ENCODE results near the gene RPL36AL. TPM values are rescaled to one million over a fixed set of nuclear protein-coding genes. Genes with fewer than 3 reads are reported as not detected.
"Not testable (repeated sequence)": the region's sequence is repeated elsewhere in the genome, so short reads cannot be mapped to it uniquely, and the experiment has no call there.

Gene RPL36AL
- total RNA-seq, 2 experiments from 2014 or later, result 272 to 309 TPM

GRCh38 chr14:49619273-49619672, 1.2 kb downstream of the RPL36AL start:
- intact Hi-C loops (cut with DNase I, micrococcal nuclease), result not testable (repeated sequence)

GRCh38 chr14:49617852-49618519, 2.4 kb downstream of the RPL36AL start:
- H3K27ac Mint-ChIP-seq, result peak overlapping the region; percentile 73
- H3K36me3 Mint-ChIP-seq (ENCODE audit: low read depth), result peaks cover 52% of the 10 kb centered on the region
- DNase-seq (no peak), ATAC-seq (no peak)
- intact Hi-C loops (cut with DNase I, micrococcal nuclease), result no loop called here
- H3K9me3 Mint-ChIP-seq (ENCODE audit: low read depth), result no peaks in the 10 kb centered on the region
- POLR2A ChIA-PET, result interaction anchor here (0.6 kb wide), 1 partner anchor 30 kb away, joined by 4 read pairs; no protein-coding TSS in a partner anchor
- CTCF ChIA-PET, result no interaction called here
- H3K27me3 Mint-ChIP-seq, result no peaks in the 10 kb centered on the region
- peaks cover 32% of the 10 kb centered on the region for H3K4me1 Mint-ChIP-seq
- peak overlapping the region; percentile 93 for H3K4me3 Mint-ChIP-seq

More at GRCh38 chr14:49619273-49619672, 1.2 kb downstream of the RPL36AL start:
- H3K9me3 Mint-ChIP-seq (ENCODE audit: low read depth); ATAC-seq; H3K27me3 Mint-ChIP-seq; DNase-seq: not testable (repeated sequence)
- Mint-ChIP-seq H3K4me3 (peak overlapping the region; percentile 93), H3K36me3 (ENCODE audit: low read depth) (peaks cover 54% of the 10 kb centered on the region), H3K4me1 (peaks cover 44% of the 10 kb centered on the region), H3K27ac (peak overlapping the region; percentile 97)
- ChIA-PET POLR2A (interaction anchor here (1.3 to 3.4 kb wide), 4 partner anchors 14 to 69 kb away, joined by 10 to 68 read pairs (median 20); partner anchors contain the start of genes DNAAF2, LRR1, POLE2 and RPS29), CTCF (interaction anchor here (1.6 to 6.2 kb wide), 4 partner anchors 12 to 149 kb away, joined by 5 to 78 read pairs (median 16); partner anchors contain the start of genes DNAAF2, KLHDC2 and RPS29)

GRCh38 chr14:49615776-49616175, 4.7 kb downstream of the RPL36AL start:
- Mint-ChIP-seq H3K36me3 (ENCODE audit: low read depth) (peaks cover 37% of the 10 kb centered on the region), H3K27me3 (no peaks in the 10 kb centered on the region), H3K4me1 (peaks cover 28% of the 10 kb centered on the region), H3K27ac (no peak overlapping the region), H3K4me3 (no peak overlapping the region), H3K9me3 (ENCODE audit: low read depth) (no peaks in the 10 kb centered on the region)
- DNase-seq (no peak), ATAC-seq (no peak)
- intact Hi-C loops (cut with DNase I, micrococcal nuclease), result no loop called here
- ChIA-PET POLR2A (no interaction called here), CTCF (interaction anchor here (1.1 kb wide), 1 partner anchor 17 kb away, joined by 3 read pairs; the partner anchor contains the start of gene LRR1)

DNA sequence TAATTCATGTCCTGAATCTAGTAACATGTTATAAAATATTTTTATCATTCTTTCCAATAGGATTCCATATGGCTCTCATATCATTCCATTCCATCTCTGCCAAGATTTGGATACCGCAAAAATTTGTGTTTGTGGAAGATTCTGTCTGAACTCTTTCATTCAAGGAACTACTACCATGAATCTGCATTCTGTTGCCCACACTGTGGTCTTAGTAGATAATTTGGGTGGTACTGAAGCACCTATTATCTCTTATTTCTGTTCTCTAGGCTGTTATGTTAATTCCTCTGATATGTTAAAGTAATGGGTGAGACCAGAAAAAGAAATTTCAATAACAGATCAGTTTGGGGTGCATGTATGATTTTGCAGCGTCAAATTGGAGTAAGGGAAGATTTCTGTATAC, 6.2 kb downstream of the RPL36AL start:
- H3K27me3 Mint-ChIP-seq, result no peaks in the 10 kb centered on the region
- POLR2A ChIA-PET, result no interaction called here
- CTCF ChIA-PET, result no interaction called here
- H3K9me3 Mint-ChIP-seq (ENCODE audit: low read depth), result no peaks in the 10 kb centered on the region
- H3K27ac Mint-ChIP-seq, result no peak overlapping the region
- H3K4me3 Mint-ChIP-seq, result no peak overlapping the region
- no peak for DNase-seq
- no peak for ATAC-seq
- peaks cover 25% of the 10 kb centered on the region for H3K4me1 Mint-ChIP-seq
- intact Hi-C loops (cut with DNase I, micrococcal nuclease), result no loop called here
- peaks cover 32% of the 10 kb centered on the region for H3K36me3 Mint-ChIP-seq (ENCODE audit: low read depth)

DNA sequence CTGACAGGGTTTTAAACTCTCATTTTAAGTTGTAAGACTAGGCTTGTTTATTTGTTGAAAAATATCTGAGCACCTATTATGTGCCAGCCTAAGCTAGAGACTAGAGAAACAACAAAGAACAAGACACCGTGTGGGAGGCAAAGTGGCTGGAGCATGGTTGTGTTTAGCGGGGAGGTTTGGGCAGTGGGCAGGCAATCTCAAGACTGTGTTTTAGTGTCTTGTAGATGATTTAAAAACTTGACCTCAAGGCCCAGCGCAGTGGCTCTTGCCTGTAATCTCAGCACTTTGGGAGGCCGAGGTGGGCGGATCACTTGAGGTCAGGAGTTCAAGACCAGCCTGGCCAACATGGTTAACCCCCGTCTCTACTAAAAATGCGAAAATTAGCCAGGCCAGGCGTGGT, 7.8 kb downstream of the RPL36AL start:
- CTCF ChIA-PET, result interaction anchor here (1.1 kb wide), 1 partner anchor 26 kb away, joined by 3 read pairs; no protein-coding TSS in a partner anchor
- no peak for ATAC-seq
- intact Hi-C loops (cut with DNase I, micrococcal nuclease), result no loop called here
- peaks cover 12% of the 10 kb centered on the region for H3K4me1 Mint-ChIP-seq
- POLR2A ChIA-PET, result no interaction called here
- no peak overlapping the region for H3K4me3 Mint-ChIP-seq
- peaks cover 26% of the 10 kb centered on the region for H3K36me3 Mint-ChIP-seq (ENCODE audit: low read depth)
- no peak overlapping the region for H3K27ac Mint-ChIP-seq
- no peaks in the 10 kb centered on the region for H3K27me3 Mint-ChIP-seq
- DNase-seq, result no peak
- no peaks in the 10 kb centered on the region for H3K9me3 Mint-ChIP-seq (ENCODE audit: low read depth)

GRCh38 chr14:49612251-49612650, 8.2 kb downstream of the RPL36AL start:
- Mint-ChIP-seq H3K27me3 (no peaks in the 10 kb centered on the region), H3K36me3 (ENCODE audit: low read depth) (peaks cover 27% of the 10 kb centered on the region), H3K4me1 (peaks cover 9% of the 10 kb centered on the region), H3K4me3 (no peak overlapping the region), H3K27ac (no peak overlapping the region), H3K9me3 (ENCODE audit: low read depth) (no peaks in the 10 kb centered on the region)
- POLR2A ChIA-PET, result no interaction called here
- DNase-seq (no peak), ATAC-seq (no peak)
- CTCF ChIA-PET, result interaction anchor here (1.1 kb wide), 1 partner anchor 25 kb away, joined by 3 read pairs; no protein-coding TSS in a partner anchor
- intact Hi-C loops (cut with DNase I, micrococcal nuclease), result no loop called here

DNA sequence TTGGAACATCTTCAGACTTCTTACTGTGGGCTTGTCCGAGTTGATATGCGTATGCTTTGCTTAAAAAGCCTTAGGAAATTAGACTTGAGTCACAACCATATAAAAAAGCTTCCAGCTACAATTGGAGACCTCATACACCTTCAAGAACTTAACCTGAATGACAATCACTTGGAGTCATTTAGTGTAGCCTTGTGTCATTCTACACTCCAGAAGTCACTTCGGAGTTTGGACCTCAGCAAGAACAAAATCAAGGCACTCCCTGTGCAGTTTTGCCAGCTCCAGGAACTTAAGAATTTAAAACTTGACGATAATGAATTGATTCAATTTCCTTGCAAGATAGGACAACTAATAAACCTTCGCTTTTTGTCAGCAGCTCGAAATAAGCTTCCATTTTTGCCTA, 12.8 kb downstream of the RPL36AL start:
- Mint-ChIP-seq H3K4me3 (no peak overlapping the region), H3K4me1 (peaks cover 6% of the 10 kb centered on the region), H3K9me3 (ENCODE audit: low read depth) (no peaks in the 10 kb centered on the region), H3K27ac (no peak overlapping the region), H3K27me3 (no peaks in the 10 kb centered on the region), H3K36me3 (ENCODE audit: low read depth) (peaks cover 31% of the 10 kb centered on the region)
- intact Hi-C loops (cut with DNase I, micrococcal nuclease), result no loop called here
- ChIA-PET POLR2A (interaction anchor here (0.7 kb wide), 1 partner anchor 13 kb away, joined by 3 read pairs; the partner anchor contains the start of gene MGAT2), CTCF (interaction anchor here (0.7 to 1.4 kb wide), 2 partner anchors 12 to 21 kb away, joined by 4 to 5 read pairs; partner anchors contain the start of genes MGAT2 and RPL36AL)
- DNase-seq (no peak), ATAC-seq (no peak)

GRCh38 chr14:49598485-49599300, 21.7 kb downstream of the RPL36AL start, which contains the start of gene LRR1:
LRR1 (plus strand) TSS chr14:49598940; CDS start chr14:49599021, 81 bp downstream.
- Mint-ChIP-seq H3K9me3 (ENCODE audit: low read depth) (no peaks in the 10 kb centered on the region), H3K4me3 (peak within 1 kb of the TSS; percentile 99), H3K27ac (peak within 1 kb of the TSS; percentile 99), H3K4me1 (peaks cover 19% of the 10 kb centered on the region), H3K36me3 (ENCODE audit: low read depth) (peaks cover 20% of the 10 kb centered on the region), H3K27me3 (no peaks in the 10 kb centered on the region)
- peak; percentile 76 for ATAC-seq
- peak; percentile 90 for DNase-seq
- CTCF ChIA-PET, result interaction anchor here (0.6 to 2.5 kb wide), 10 partner anchors 9 to 263 kb away, joined by 3 to 35 read pairs (median 4); partner anchors contain the start of genes DNAAF2, MGAT2, RPL36AL and RPS29
- intact Hi-C loops (cut with DNase I, micrococcal nuclease), result loop anchor here (1.0 kb wide), 4 partner anchors 12 to 170 kb away; partner anchors contain the start of genes MGAT2 (in 2 of the 2), RPL36AL (in 2 of the 2), RPS29 (in 2 of the 2) and KLHDC2 (in 1 of the 2)
- POLR2A ChIA-PET, result interaction anchor here (0.6 to 2.3 kb wide), 5 partner anchors 12 to 170 kb away, joined by 3 to 22 read pairs (median 8); partner anchors contain the start of genes DNAAF2, MGAT2, RPL36AL and RPS29

- ATAC-seq, result peak; percentile 9
- Mint-ChIP-seq H3K9me3 (ENCODE audit: low read depth) (no peaks in the 10 kb centered on the region), H3K27ac (peak overlapping the region; percentile 99), H3K4me3 (peak overlapping the region; percentile 99), H3K4me1 (peaks cover 19% of the 10 kb centered on the region), H3K27me3 (no peaks in the 10 kb centered on the region), H3K36me3 (ENCODE audit: low read depth) (peaks cover 20% of the 10 kb centered on the region)
- no peak for DNase-seq
- intact Hi-C loops (cut with DNase I, micrococcal nuclease), result loop anchor here (1.0 kb wide), 4 partner anchors 12 to 170 kb away; partner anchors contain the start of genes MGAT2 (in 2 of the 2), RPL36AL (in 2 of the 2), RPS29 (in 2 of the 2) and KLHDC2 (in 1 of the 2)
- ChIA-PET POLR2A (interaction anchor here (1.8 to 2.3 kb wide), 2 partner anchors 12 to 23 kb away, joined by 17 to 22 read pairs; partner anchors contain the start of genes MGAT2, RPL36AL and RPS29), CTCF (interaction anchor here (1.4 to 2.5 kb wide), 5 partner anchors 11 to 137 kb away, joined by 3 to 35 read pairs (median 10); partner anchors contain the start of genes DNAAF2, MGAT2, RPL36AL and RPS29)
Measured at GRCh38 chr14:49598189-49598484, 22.3 kb downstream of the RPL36AL start.

GRCh38 chr14:49594347-49595091, 25.9 kb downstream of the RPL36AL start:
- H3K27ac Mint-ChIP-seq, result no peak overlapping the region
- H3K4me1 Mint-ChIP-seq, result peaks cover 8% of the 10 kb centered on the region
- H3K9me3 Mint-ChIP-seq (ENCODE audit: low read depth), result no peaks in the 10 kb centered on the region
- ATAC-seq (no peak), DNase-seq (peak; percentile 13)
- H3K27me3 Mint-ChIP-seq, result no peaks in the 10 kb centered on the region
- ChIA-PET POLR2A (interaction anchor here (0.6 to 1.4 kb wide), 2 partner anchors 8 to 22 kb away, joined by 3 to 6 read pairs; partner anchors contain the start of gene RPS29), CTCF (interaction anchor here (0.6 to 3.5 kb wide), 5 partner anchors 8 to 133 kb away, joined by 3 to 41 read pairs (median 6); partner anchors contain the start of genes MGAT2, RPL36AL and RPS29)
- intact Hi-C loops (cut with DNase I, micrococcal nuclease), result no loop called here
- H3K4me3 Mint-ChIP-seq, result no peak overlapping the region
- peaks cover 6% of the 10 kb centered on the region for H3K36me3 Mint-ChIP-seq (ENCODE audit: low read depth)

Measured in activated CD4-positive, alpha-beta T cell treated with anti-CD3 and anti-CD28 coated beads for 36 hours (primary cell).